HCT116 (cell line): ENCODE data around the gene EPHA1.

ENCODE experiments used
- EZH2 ChIP-seq: fragments of 200-600 bp; sonication (generic); IDR thresholded peaks from 2 replicates; pipeline ENCODE4 v1.6.1; 2017; ENCODE audit warnings: antibody characterized with exemption, mixed run types
- FOSL1 ChIP-seq: IDR thresholded peaks from 2 replicates; pipeline ENCODE4 v1.6.1; 2012; ENCODE audit warnings: low read depth
- POLR2A ChIP-seq: IDR thresholded peaks from 2 replicates; pipeline ENCODE4 v1.7.0; 2011; ENCODE audit warnings: borderline replicate concordance; ENCODE audit not compliant: insufficient read depth, insufficient read length; ENCODE audit errors: extremely low read depth
- POLR2AphosphoS5 ChIP-seq: IDR thresholded peaks from 2 replicates; pipeline ENCODE4 v1.6.1; 2011; ENCODE audit warnings: mild to moderate bottlenecking, low read depth, low read length, moderate library complexity
- TF ChIP-seq, protein P1 (sequence below): IDR thresholded peaks from 2 replicates; pipeline ENCODE4 v1.6.1; 2012
- TF ChIP-seq, protein P2 (sequence below): IDR thresholded peaks from 2 replicates; pipeline ENCODE4 v1.6.1; 2012
- TF ChIP-seq, protein P3 (sequence below), 3 experiments: fragments of 200-600 bp in 1 of 3; sonication (generic) in 1 of 3; IDR thresholded peaks in 2 of 3; conservative IDR thresholded peaks in 1 of 3; 2 replicates each; pipeline ENCODE4 v1.5.1; 2012 to 2017; ENCODE audit warnings: low read depth in 2 of 3, low read length in 2 of 3, antibody characterized with exemption in 1 of 3, borderline replicate concordance in 1 of 3, control low read depth in 1 of 3, mild to moderate bottlenecking in 1 of 3, mixed read lengths in 1 of 3, mixed run types in 1 of 3, moderate library complexity in 1 of 3; ENCODE audit not compliant: insufficient read depth in 1 of 3

DNA sequence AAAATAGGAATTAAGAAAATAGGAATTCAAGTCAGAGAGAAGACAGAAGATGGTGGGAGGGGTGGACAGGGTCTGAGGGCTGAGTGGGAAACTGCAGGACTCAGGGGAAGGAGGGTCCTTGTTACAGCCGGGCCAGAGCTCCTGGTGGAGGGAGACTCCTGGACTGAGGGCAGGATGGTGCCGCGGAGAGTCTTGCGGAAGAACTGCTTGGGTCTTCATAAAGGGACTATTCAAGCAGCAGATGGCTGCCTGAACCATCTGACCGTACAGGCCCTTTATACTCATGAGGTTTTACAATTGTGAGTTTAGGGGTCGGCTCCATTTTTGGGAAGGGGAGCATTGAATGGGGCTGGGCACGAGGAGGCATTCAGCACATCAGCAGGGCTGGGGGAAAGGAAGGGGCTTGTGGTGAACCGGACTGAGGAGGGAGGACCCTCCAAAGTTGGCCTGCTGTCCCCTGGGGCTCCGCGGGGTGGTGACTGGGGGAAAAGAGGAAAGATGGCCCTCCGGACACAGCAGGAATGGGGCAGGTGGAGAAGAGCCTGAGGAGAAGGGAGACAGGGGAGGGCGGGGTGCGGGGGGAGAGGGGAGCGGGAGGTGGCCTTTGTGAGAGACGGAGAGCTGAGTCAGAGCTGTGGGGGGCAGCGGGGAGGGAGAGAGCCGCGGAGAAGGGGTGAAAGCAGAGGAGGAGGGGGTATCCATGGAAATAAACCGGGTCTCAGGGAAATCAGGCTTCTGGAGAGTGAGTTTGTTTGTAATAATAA lies 47.7 kb downstream of the EPHA1 start:
- TF ChIP-seq EZH2 (no peak), POLR2AphosphoS5 (no peak), FOSL1 (no peak), POLR2A (no peak)
- TF ChIP-seq, protein P1, sequence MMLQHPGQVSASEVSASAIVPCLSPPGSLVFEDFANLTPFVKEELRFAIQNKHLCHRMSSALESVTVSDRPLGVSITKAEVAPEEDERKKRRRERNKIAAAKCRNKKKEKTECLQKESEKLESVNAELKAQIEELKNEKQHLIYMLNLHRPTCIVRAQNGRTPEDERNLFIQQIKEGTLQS, result no peak
- TF ChIP-seq, protein P2, sequence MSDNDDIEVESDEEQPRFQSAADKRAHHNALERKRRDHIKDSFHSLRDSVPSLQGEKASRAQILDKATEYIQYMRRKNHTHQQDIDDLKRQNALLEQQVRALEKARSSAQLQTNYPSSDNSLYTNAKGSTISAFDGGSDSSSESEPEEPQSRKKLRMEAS, result no peak
- TF ChIP-seq, protein P3, sequence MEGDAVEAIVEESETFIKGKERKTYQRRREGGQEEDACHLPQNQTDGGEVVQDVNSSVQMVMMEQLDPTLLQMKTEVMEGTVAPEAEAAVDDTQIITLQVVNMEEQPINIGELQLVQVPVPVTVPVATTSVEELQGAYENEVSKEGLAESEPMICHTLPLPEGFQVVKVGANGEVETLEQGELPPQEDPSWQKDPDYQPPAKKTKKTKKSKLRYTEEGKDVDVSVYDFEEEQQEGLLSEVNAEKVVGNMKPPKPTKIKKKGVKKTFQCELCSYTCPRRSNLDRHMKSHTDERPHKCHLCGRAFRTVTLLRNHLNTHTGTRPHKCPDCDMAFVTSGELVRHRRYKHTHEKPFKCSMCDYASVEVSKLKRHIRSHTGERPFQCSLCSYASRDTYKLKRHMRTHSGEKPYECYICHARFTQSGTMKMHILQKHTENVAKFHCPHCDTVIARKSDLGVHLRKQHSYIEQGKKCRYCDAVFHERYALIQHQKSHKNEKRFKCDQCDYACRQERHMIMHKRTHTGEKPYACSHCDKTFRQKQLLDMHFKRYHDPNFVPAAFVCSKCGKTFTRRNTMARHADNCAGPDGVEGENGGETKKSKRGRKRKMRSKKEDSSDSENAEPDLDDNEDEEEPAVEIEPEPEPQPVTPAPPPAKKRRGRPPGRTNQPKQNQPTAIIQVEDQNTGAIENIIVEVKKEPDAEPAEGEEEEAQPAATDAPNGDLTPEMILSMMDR (IDR thresholded peaks at IDR 0.05 in 2 of 3, conservative IDR thresholded peaks at IDR 0.05 in 1 of 3; ENCODE audit: borderline replicate concordance in 1 of 3, insufficient read depth in 1 of 3, low read depth in 2 of 3, low read length in 2 of 3), result no peak
